B cell (primary cell): ENCODE results near the gene TMEM97. TPM values are rescaled to one million over a fixed set of nuclear protein-coding genes. Genes with fewer than 3 reads are reported as not detected.

Source experiments
- ATAC-seq: fragments of 200-7000 bp; cut with Tn5 transposase; one replicate; pipeline ENCODE4 v1.10.0; 2021; ENCODE audit warnings: low read depth, mild to moderate bottlenecking, moderate number of reproducible peaks, moderate library complexity
- CTCF ChIA-PET: fragments of 350-600 bp; sonication (Branson Sonifier 250); formaldehyde crosslinking; loops from one replicate; lab custom pipeline; 2021; ENCODE audit warnings: antibody characterized with exemption, inconsistent platforms; lab: Charles Lee
- POLR2A ChIA-PET: fragments of 350-600 bp; sonication (Branson Sonifier 250); formaldehyde crosslinking; loops from one replicate; lab custom pipeline; 2021; ENCODE audit warnings: antibody characterized with exemption; lab: Charles Lee
- DNase-seq: peaks from one replicate; pipeline ENCODE4 v3.0.0; 2013
- H2AFZ ChIP-seq: 2 replicates; pipeline ENCODE4 v1.6.1; 2012; ENCODE audit warnings: mild to moderate bottlenecking, low read depth, low read length; ENCODE audit not compliant: insufficient read depth, poor library complexity, severe bottlenecking
- H3K27ac ChIP-seq, 2 donors: 1 replicate in 1 of 2; 2 replicates in 1 of 2; pipeline ENCODE4 v1.5.1; 2012 to 2013; ENCODE audit warnings: low read length in 2 of 2, mild to moderate bottlenecking in 2 of 2, moderate library complexity in 1 of 2
- H3K27me3 ChIP-seq, 4 experiments: fragments of 200-600 bp in 1 of 4; sonication (generic) in 1 of 4; replicated peaks in 1 of 4; 1 replicate in 2 of 4; 2 replicates in 2 of 4; pipeline versions ENCODE4 v1.6.1 to v1.7.0; 2013 to 2016; ENCODE audit warnings: low read length in 3 of 4, mild to moderate bottlenecking in 2 of 4, mixed read lengths in 1 of 4, moderate library complexity in 1 of 4; ENCODE audit not compliant: insufficient read depth in 4 of 4, control insufficient read depth in 3 of 4; ENCODE audit errors: control extremely low read depth in 1 of 4
- H3K36me3 ChIP-seq, 2 experiments: replicated peaks in 1 of 2; 1 replicate in 1 of 2; 2 replicates in 1 of 2; pipeline versions ENCODE4 v1.6.1 to v1.7.1; 2013; ENCODE audit warnings: low read length in 1 of 2; ENCODE audit not compliant: insufficient read depth in 2 of 2, control insufficient read depth in 1 of 2; ENCODE audit errors: control extremely low read depth in 1 of 2, extremely low read depth in 1 of 2
- H3K4me1 ChIP-seq, 2 donors: fragments of 200-600 bp in 1 of 2; sonication (generic) in 1 of 2; 1 replicate in 1 of 2; 2 replicates in 1 of 2; pipeline versions ENCODE4 v1.5.1 to v1.6.1; 2013 to 2017; ENCODE audit warnings: low read length in 2 of 2; ENCODE audit not compliant: control insufficient read depth in 2 of 2, insufficient read depth in 2 of 2
- H3K4me2 ChIP-seq: replicated peaks from 2 replicates; pipeline ENCODE3; 2012; ENCODE audit warnings: mild to moderate bottlenecking, low read depth, low read length; ENCODE audit not compliant: poor library complexity, severe bottlenecking
- H3K4me3 ChIP-seq, 5 experiments: fragments of 200-600 bp in 1 of 5; sonication (generic) in 1 of 5; 1 replicate in 3 of 5; 2 replicates in 2 of 5; pipeline versions ENCODE4 v1.5.1 to v1.7.0; 2011 to 2016; ENCODE audit warnings: low read length in 4 of 5, mild to moderate bottlenecking in 4 of 5, low read depth in 2 of 5, control low read depth in 1 of 5, moderate library complexity in 1 of 5; ENCODE audit not compliant: insufficient read depth in 1 of 5; ENCODE audit errors: control extremely low read depth in 1 of 5, extremely low read depth in 1 of 5
- H3K79me2 ChIP-seq: fragments of 200-600 bp; sonication (generic); one replicate; pipeline ENCODE4 v1.6.0; 2016; ENCODE audit warnings: low read length; ENCODE audit not compliant: control insufficient read depth, insufficient read depth
- H3K9ac ChIP-seq: fragments of 200-600 bp; sonication (generic); 2 replicates; pipeline ENCODE4 v1.6.1; 2017; ENCODE audit warnings: mild to moderate bottlenecking, low read length, moderate library complexity
- H3K9me3 ChIP-seq, 3 donors: one replicate each; pipeline versions ENCODE4 v1.6.1 to v1.7.1; 2013; ENCODE audit warnings: low read length in 2 of 3; ENCODE audit not compliant: control insufficient read depth in 2 of 3, insufficient read depth in 1 of 3; ENCODE audit errors: control extremely low read depth in 1 of 3
- H4K20me1 ChIP-seq: 2 replicates; pipeline ENCODE4 v1.6.0; 2012; ENCODE audit warnings: mild to moderate bottlenecking, low read length; ENCODE audit not compliant: insufficient read depth, control insufficient read depth, poor library complexity, severe bottlenecking
- H3K27ac Mint-ChIP-seq: one replicate; pipeline ENCODE4 v1.8.0; 2021; ENCODE audit warnings: mixed read lengths
- H3K27me3 Mint-ChIP-seq: one replicate; pipeline ENCODE4 v1.8.0; 2021; ENCODE audit warnings: mixed read lengths
- H3K4me1 Mint-ChIP-seq: one replicate; pipeline ENCODE4 v1.8.0; 2021; ENCODE audit warnings: mixed read lengths
- H3K4me3 Mint-ChIP-seq: one replicate; pipeline ENCODE4 v1.8.0; 2021; ENCODE audit warnings: mixed read lengths
- H3K9me3 Mint-ChIP-seq: one replicate; pipeline ENCODE4 v1.8.0; 2022; ENCODE audit warnings: mixed read lengths; ENCODE audit not compliant: insufficient read depth
- EZH2 ChIP-seq: IDR thresholded peaks from 2 replicates; pipeline ENCODE4 v1.6.1; 2012; ENCODE audit warnings: borderline replicate concordance, low read depth, mild to moderate bottlenecking, moderate library complexity, low read length; ENCODE audit not compliant: insufficient read depth, poor library complexity, severe bottlenecking
- WGBS: methylation state at CpG from one replicate; pipeline ENCODE4 v1.1.5; 2013; ENCODE audit warnings: missing lambda C conversion rate; ENCODE audit not compliant: insufficient coverage; 5-methylcytosine and 5-hydroxymethylcytosine counted together
- intact Hi-C: fragments of 100-400 bp; cut with micrococcal nuclease; formaldehyde crosslinking; loops from one replicate; pipeline ENCODE4 v1.10.0; 2022
- polyA plus RNA-seq: library from polyadenylated mRNA; depleted of rRNA; stranded (reverse); fragments of >200 nt; gene quantifications from 2 replicates; pipeline ENCODE4 v1.2.3, GENCODE V29; 2012
- total RNA-seq, 2 donors: library from RNA; stranded (reverse); fragments of 120-200 nt in 1 of 2; gene quantifications; 1 replicate in 1 of 2; 2 replicates in 1 of 2; pipeline versions ENCODE4 v1.2.3 to v1.2.4, GENCODE V29; 2013 to 2022
- TF ChIP-seq, protein P1 (sequence below): fragments of 200-600 bp; IDR thresholded peaks from one replicate; pipeline ENCODE4 v1.8.0; 2022; ENCODE audit warnings: antibody characterized with exemption, mild to moderate bottlenecking

Gene TMEM97
- total and polyA plus RNA-seq, 2 donors (not counting 1 experiment from before 2014, with no cell fraction given) = 1.6 to 6.4 TPM

DNA sequence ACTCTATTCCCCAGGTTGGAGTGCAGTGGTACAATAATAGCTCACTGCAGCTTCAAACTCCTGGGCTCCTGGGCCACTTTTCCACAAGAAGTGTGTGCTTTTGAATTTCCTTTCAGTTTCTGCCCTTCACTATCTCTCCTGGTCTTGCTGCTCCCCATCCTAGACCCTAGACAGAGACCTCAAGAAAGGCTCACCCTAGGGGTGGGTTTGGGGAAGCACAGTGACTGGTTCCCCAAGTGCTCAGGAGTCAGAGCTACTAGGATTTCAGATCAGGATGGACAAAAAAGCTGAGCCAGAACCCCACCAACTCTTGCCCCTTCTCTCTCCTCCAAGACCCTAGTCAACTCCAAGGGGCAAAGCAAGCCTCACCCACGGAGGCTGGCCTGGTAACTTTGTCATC is 47.6 kb downstream of the TMEM97 start:
- Mint-ChIP-seq H3K9me3 (no peaks in the 10 kb centered on the region), H3K27me3 (no peaks in the 10 kb centered on the region), H3K4me1 (peaks cover 6% of the 10 kb centered on the region), H3K4me3 (no peak overlapping the region), H3K27ac (no peak overlapping the region)
- H3K27me3 ChIP-seq = no peaks in the 10 kb centered on the region
- H3K9ac ChIP-seq = no peak overlapping the region
- no peaks in the 10 kb centered on the region for H4K20me1 ChIP-seq
- no peak overlapping the region for H3K27ac ChIP-seq
- no peak for TF ChIP-seq EZH2
- TF ChIP-seq, protein P1, sequence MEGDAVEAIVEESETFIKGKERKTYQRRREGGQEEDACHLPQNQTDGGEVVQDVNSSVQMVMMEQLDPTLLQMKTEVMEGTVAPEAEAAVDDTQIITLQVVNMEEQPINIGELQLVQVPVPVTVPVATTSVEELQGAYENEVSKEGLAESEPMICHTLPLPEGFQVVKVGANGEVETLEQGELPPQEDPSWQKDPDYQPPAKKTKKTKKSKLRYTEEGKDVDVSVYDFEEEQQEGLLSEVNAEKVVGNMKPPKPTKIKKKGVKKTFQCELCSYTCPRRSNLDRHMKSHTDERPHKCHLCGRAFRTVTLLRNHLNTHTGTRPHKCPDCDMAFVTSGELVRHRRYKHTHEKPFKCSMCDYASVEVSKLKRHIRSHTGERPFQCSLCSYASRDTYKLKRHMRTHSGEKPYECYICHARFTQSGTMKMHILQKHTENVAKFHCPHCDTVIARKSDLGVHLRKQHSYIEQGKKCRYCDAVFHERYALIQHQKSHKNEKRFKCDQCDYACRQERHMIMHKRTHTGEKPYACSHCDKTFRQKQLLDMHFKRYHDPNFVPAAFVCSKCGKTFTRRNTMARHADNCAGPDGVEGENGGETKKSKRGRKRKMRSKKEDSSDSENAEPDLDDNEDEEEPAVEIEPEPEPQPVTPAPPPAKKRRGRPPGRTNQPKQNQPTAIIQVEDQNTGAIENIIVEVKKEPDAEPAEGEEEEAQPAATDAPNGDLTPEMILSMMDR = no peak
- ChIA-PET POLR2A (no interaction called here), CTCF (interaction anchor here (0.6 to 1.2 kb wide), 3 partner anchors 50 to 178 kb away, joined by 3 to 4 read pairs (median 3); no protein-coding TSS in a partner anchor)
- H3K36me3 ChIP-seq = peaks cover 0 to 32% of the 10 kb centered on the region in 2 experiments
- H3K79me2 ChIP-seq = no peaks in the 10 kb centered on the region
- DNase-seq = no peak
- intact Hi-C loops = no loop called here
- H2AFZ ChIP-seq = no peak overlapping the region
- no peaks in the 10 kb centered on the region for H3K9me3 ChIP-seq
- peaks cover 3 to 8% of the 10 kb centered on the region in 2 donors for H3K4me1 ChIP-seq
- WGBS = no CpG with 5 or more reads among the region's 1 CpG
- no peak overlapping the region for H3K4me3 ChIP-seq
- H3K4me2 ChIP-seq = no peak overlapping the region
- ATAC-seq = no peak

DNA sequence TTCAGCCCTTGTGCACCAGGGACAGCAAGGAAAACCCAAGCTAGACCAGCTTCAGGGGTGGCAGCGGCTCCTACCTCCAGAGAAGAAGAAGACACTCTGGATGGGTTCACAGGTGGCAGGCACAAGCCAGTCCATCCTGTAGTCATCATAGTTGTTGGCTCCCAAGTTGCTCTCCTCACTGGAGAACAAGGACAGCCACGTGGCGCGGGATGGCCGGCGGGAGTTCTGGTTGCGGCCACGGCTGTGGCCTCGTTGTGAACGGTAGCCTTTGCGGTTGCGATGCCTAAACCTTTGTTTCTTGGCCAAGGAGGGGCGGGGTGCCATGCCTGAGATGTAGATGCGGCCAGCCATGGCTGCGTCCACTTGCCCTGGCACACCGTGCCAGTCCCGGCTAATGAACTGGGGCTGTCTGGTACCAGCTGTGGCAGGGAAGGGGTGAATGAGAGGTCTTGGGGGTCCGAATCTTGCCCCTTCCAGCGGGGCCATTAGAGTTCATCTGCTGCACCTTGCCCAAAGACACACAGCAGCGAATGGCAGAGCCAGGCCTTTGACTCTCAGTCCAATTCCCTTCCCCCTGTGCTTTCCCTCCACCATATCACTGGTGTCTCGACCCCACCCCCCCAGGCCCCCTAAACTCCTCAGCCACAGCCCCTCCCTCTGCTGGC is 48.8 kb downstream of the TMEM97 start:
- peaks cover 0 to 21% of the 10 kb centered on the region in 2 experiments for H3K36me3 ChIP-seq
- no peak overlapping the region for H3K4me2 ChIP-seq
- H3K4me1 ChIP-seq = peaks cover 9 to 17% of the 10 kb centered on the region in 2 donors
- no peak overlapping the region for H3K4me3 ChIP-seq
- Mint-ChIP-seq H3K27me3 (no peaks in the 10 kb centered on the region), H3K9me3 (no peaks in the 10 kb centered on the region), H3K4me1 (peaks cover 13% of the 10 kb centered on the region), H3K4me3 (no peak overlapping the region), H3K27ac (peak overlapping the region; percentile 10)
- peaks cover 5% of the 10 kb centered on the region for H4K20me1 ChIP-seq
- ChIA-PET POLR2A (interaction anchor here (1.5 to 1.6 kb wide), 2 partner anchors 10 to 32 kb away, joined by 5 to 8 read pairs; partner anchors contain the start of genes IFT20, POLDIP2 and TNFAIP1), CTCF (interaction anchor here (1.2 kb wide), 1 partner anchor 134 kb away, joined by 3 read pairs; no protein-coding TSS in a partner anchor)
- no peak for TF ChIP-seq EZH2
- TF ChIP-seq, protein P1 = no peak
- H3K9me3 ChIP-seq = no peaks in the 10 kb centered on the region
- intact Hi-C loops = no loop called here
- H3K27me3 ChIP-seq = no peaks in the 10 kb centered on the region
- no peak for DNase-seq
- no peak for ATAC-seq
- H3K79me2 ChIP-seq = no peaks in the 10 kb centered on the region
- H3K9ac ChIP-seq = no peak overlapping the region
- 93% methylated on average over 19 of the region's 21 CpGs for WGBS
- H2AFZ ChIP-seq = no peak overlapping the region
- no peak overlapping the region for H3K27ac ChIP-seq
